ENCODE measurements around the gene CAPN2. TPM values are rescaled to one million over a fixed set of nuclear protein-coding genes. Genes with fewer than 3 reads are reported as not detected.

Gene CAPN2
- total RNA-seq, 1 donor from 2014 or later: 184 TPM

GRCh38 chr1:223678841-223679240, 33.5 kb upstream of the CAPN2 start:
- Mint-ChIP-seq H3K36me3 (ENCODE audit: low read depth, unreplicated experiment) (peaks cover 6% of the 10 kb centered on the region), H3K9me3 (ENCODE audit: unreplicated experiment) (peaks cover 12% of the 10 kb centered on the region), H3K27me3 (ENCODE audit: unreplicated experiment) (peaks cover 4% of the 10 kb centered on the region), H3K4me1 (ENCODE audit: unreplicated experiment) (no peaks in the 10 kb centered on the region), H3K4me3 (ENCODE audit: unreplicated experiment) (no peak overlapping the region), H3K27ac (ENCODE audit: unreplicated experiment) (no peak overlapping the region)
- DNase-seq (ENCODE audit: low spot score): no peak
- TF ChIP-seq CTCF (IDR thresholded peaks at IDR 0.05; ENCODE audit: unreplicated experiment): no peak

GRCh38 chr1:223680188-223680587, 32.2 kb upstream of the CAPN2 start:
- Mint-ChIP-seq H3K27ac (ENCODE audit: unreplicated experiment) (no peak overlapping the region), H3K9me3 (ENCODE audit: unreplicated experiment) (peaks cover 6% of the 10 kb centered on the region), H3K27me3 (ENCODE audit: unreplicated experiment) (peaks cover 4% of the 10 kb centered on the region), H3K4me1 (ENCODE audit: unreplicated experiment) (no peaks in the 10 kb centered on the region), H3K36me3 (ENCODE audit: low read depth, unreplicated experiment) (no peaks in the 10 kb centered on the region), H3K4me3 (ENCODE audit: unreplicated experiment) (no peak overlapping the region)
- no peak for TF ChIP-seq CTCF (IDR thresholded peaks at IDR 0.05; ENCODE audit: unreplicated experiment)
- no peak for DNase-seq (ENCODE audit: low spot score)

GRCh38 chr1:223682502-223682901, 29.8 kb upstream of the CAPN2 start:
- Mint-ChIP-seq H3K36me3 (ENCODE audit: low read depth, unreplicated experiment) (no peaks in the 10 kb centered on the region), H3K4me1 (ENCODE audit: unreplicated experiment) (no peaks in the 10 kb centered on the region), H3K27me3 (ENCODE audit: unreplicated experiment) (peaks cover 1% of the 10 kb centered on the region), H3K9me3 (ENCODE audit: unreplicated experiment) (no peaks in the 10 kb centered on the region), H3K27ac (ENCODE audit: unreplicated experiment) (no peak overlapping the region), H3K4me3 (ENCODE audit: unreplicated experiment) (no peak overlapping the region)
- TF ChIP-seq CTCF (IDR thresholded peaks at IDR 0.05; ENCODE audit: unreplicated experiment): no peak
- no peak for DNase-seq (ENCODE audit: low spot score)

- Mint-ChIP-seq H3K36me3 (ENCODE audit: low read depth, unreplicated experiment) (no peaks in the 10 kb centered on the region), H3K4me3 (ENCODE audit: unreplicated experiment) (no peak overlapping the region), H3K27me3 (ENCODE audit: unreplicated experiment) (peaks cover 1% of the 10 kb centered on the region), H3K9me3 (ENCODE audit: unreplicated experiment) (no peaks in the 10 kb centered on the region), H3K4me1 (ENCODE audit: unreplicated experiment) (peaks cover 4% of the 10 kb centered on the region), H3K27ac (ENCODE audit: unreplicated experiment) (no peak overlapping the region)
- TF ChIP-seq CTCF (IDR thresholded peaks at IDR 0.05; ENCODE audit: unreplicated experiment): peak; percentile 70
- peak; percentile 73 for DNase-seq (ENCODE audit: low spot score)
These were observed 28.5 kb upstream of the CAPN2 start for GRCh38 chr1:223683586-223684487.

- Mint-ChIP-seq H3K27ac (ENCODE audit: unreplicated experiment) (no peak overlapping the region), H3K9me3 (ENCODE audit: unreplicated experiment) (no peaks in the 10 kb centered on the region), H3K4me3 (ENCODE audit: unreplicated experiment) (no peak overlapping the region), H3K36me3 (ENCODE audit: low read depth, unreplicated experiment) (no peaks in the 10 kb centered on the region), H3K4me1 (ENCODE audit: unreplicated experiment) (peaks cover 4% of the 10 kb centered on the region), H3K27me3 (ENCODE audit: unreplicated experiment) (peaks cover 1% of the 10 kb centered on the region)
- DNase-seq (ENCODE audit: low spot score): no peak
- TF ChIP-seq CTCF (IDR thresholded peaks at IDR 0.05; ENCODE audit: unreplicated experiment): peak; percentile 11
These were observed 27.9 kb upstream of the CAPN2 start for GRCh38 chr1:223684488-223684792.
